OCI-LY1 (cell line): ENCODE measurements around the gene TRIM43B.

Experiments used
- CTCF ChIP-seq: fragments of 200-600 bp; sonication (generic), shearing (Covaris generic); IDR thresholded peaks from 2 replicates; pipeline ENCODE4 v1.5.1; 2017; ENCODE audit warnings: mild to moderate bottlenecking, antibody characterized with exemption, low read length, moderate library complexity, mixed read lengths
- EZH2 ChIP-seq: fragments of 200-600 bp; sonication (generic), shearing (Covaris generic); IDR thresholded peaks from 2 replicates; pipeline ENCODE4 v1.8.0; 2017; ENCODE audit warnings: borderline replicate concordance, mixed run types, mild to moderate bottlenecking, antibody characterized with exemption, low read length, moderate library complexity, mixed read lengths

- TF ChIP-seq CTCF: no peak
- no peak for TF ChIP-seq EZH2
These were observed 42.1 kb upstream of the TRIM43B start for GRCh38 chr2:95526360-95527341.
